Measurements from ENCODE around the gene ELMO2.

The ELMO2 gene

DNA sequence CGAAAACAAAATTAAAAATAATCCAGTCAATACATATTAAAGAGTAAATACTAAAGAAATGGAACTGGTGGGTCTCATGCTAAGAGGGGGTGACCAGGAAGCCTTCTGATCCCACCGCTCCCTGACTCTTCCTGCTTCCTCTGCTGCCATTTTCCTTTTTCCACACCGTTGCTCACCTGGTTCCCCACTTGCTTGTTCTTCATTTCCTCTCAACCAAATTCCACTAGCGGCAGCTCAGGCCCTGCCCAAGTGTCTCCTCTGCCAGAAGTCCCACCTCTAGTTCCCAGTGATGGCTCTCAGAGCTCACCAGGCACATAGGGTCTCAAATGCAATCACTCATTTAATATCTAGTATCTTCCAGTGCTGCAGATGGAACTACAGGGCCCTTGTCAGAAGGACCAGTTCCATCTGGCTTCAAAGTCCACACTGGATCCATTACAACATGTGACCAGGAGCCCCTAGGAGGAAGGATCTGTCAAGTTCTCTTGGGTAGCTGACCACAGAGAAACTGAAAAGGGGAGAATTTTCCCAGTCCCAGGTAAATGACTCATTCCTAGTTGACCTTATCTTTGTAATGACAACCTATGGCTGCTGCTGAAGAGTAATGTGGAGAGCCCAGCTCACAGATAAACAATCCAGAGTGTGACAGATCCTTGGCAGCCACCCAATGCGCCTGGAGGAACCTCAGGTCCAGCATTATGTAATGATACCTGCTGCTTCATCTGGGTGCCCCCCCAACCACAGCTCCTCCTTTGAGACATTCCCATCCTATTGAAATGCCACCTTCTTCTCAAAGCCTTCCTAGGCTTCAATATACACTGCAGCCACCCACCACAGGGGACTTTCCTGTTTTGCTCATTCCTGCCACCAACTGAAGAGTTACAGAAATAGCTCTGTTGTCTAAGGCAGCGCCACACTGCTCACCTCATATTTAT lies 38.2 kb downstream of the ELMO2 start:
- peak; percentile 29 for DNase-seq (ENCODE audit: low read depth)

DNA sequence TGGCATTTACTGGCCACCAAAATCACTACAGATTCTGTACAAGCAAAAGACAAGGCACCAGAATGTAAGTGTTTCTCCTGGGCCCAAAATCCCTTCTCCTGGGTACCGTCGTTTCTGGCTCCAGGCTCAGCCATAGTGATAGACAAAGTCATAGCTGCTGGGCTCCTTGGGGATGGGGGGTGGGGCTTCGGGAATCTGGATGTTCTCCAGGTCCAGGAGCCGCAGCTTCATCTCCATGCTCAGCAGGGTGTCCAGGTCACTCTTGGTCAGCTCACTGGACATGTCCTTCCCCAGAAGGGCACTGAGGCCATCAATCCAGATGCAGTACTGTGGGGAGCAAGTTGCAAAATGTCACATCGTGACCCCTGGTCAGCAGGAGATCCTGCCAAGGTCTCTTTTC lies 39.2 kb downstream of the ELMO2 start:
- no peak for DNase-seq (ENCODE audit: low read depth)

DNA sequence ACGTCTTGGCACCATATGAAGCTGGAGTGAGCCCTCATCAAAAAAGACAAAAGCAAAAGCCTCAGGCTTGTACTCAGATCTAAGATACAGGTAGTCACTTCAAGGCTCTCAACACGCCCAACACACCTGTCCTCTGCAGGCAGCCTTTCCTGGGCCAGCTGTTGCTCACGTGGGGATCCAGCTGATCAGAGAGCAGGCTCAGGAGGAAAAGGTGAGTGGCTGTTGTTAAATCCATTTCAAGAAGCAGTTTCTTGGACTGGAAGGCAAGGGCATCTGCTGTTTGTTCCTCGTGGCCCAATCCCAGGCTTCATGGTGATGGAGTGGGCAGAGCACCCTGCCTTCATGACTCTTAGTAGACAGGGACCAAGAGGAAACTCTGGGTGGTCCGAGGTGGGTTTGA lies 39.6 kb downstream of the ELMO2 start:
- DNase-seq (ENCODE audit: low read depth) = no peak

DNA sequence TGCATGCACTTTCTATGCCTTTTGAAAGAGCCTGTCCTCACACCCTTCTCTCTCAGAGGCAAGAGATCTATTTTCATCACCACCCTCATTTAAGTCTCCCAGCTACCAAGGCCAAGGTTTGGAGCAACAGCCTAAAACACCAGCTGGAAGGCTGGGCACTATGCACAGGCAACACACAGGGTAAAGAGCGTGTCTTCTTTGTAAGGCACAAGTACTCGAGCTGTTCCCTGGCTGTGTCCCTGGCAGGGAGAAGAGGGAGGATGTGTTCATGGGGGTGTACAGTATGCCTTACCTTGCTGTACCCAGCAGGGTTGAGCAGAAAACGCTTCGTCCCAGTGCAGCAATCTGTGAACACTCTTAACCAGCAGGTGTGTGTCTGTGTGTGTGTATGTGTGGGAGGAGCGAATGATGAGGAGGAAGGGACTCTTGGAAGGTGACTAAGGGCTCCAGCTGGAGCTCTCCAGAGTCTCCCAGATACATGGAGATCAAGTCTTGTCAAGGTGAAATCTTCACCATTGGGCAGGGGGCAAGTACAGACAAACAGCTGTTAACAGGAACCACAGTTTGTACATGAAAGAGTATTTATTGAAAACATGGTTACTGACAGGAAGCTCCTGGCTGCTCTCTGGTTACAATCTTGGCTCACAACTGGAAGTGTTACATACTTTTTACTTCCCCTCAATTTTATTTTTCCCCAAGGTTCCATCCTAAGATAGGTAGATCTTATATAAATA lies 40.8 kb downstream of the ELMO2 start:
- DNase-seq (ENCODE audit: low read depth) = no peak

DNA sequence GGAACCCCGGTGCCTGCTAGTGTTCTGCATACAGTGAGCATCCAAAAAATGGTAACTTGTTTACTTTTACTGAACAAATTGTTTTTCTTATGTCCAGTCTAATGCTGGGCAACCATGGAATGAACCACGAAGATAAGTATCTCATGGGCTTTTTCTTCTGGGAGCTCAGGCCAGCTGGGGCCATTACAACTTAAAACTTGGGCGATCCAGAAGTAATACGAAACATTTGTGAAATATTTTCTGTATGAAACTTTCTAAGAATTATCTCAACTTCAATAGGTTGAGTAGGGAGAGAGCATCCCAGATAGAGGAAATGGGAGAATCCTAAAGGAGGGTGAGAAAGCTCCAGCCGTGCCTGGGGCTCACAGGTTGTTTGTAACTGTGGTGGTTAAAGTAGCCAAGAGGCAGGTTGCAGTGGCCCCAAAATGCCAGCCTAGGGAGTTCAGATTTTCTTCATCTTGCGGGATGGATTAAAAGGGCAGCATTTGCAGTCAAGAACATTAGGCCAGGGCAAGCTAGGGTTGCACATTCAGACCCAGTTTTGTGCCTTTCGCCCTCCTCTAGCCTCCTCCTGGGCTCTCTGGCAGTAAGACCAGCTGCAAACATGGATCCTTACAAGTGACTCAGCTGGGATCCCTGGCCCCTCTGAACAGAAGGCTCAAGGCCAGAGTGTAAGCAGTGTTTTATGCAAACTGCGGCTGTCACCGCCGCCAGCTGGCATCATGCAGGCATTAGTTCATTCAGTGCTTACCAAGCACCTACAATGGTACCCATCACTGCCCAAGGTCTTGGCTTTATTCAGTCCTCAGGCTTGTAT lies 41.5 kb downstream of the ELMO2 start:
- DNase-seq (ENCODE audit: low read depth) = no peak

DNA sequence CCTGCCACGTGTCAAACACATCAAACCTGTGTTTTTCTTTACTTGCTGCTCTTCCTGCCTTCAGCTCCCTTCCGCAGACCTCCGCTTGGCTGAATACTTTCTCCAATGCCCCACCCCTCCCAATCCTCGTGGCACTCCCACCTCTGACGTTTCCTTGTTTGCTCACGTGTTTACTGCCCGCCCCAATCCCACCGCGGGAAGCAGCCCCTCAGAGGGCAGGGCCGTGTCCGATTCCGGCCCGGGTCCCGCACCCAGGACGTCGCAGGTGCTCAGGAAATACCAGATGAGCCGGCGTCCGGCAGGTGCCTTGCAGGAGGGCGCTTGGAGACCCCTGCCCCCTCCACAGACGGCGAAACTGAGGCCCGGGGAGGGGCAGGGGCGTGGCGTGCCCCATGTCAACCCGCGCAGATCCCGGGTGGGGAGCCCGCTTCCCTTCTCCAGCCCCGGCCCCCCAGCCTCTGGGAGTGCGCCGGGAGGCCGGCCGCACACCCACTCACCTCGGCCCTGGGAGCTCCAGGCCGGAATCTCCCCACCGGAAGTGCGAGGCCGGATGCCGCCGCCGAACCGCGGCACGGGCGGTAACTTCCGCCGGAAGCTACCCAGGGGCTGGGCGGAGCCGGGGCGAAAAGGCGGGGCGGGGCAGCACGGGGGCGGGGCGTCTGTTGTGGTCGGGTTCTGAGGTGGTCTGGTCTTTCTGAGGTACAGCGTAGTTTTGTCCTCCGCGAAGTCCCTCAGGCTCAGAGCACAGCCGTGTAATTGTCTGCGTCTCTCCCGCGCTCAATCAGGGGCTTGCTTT lies 42.3 kb downstream of the ELMO2 start:
- peak; percentile 92 for DNase-seq (ENCODE audit: low read depth)

DNA sequence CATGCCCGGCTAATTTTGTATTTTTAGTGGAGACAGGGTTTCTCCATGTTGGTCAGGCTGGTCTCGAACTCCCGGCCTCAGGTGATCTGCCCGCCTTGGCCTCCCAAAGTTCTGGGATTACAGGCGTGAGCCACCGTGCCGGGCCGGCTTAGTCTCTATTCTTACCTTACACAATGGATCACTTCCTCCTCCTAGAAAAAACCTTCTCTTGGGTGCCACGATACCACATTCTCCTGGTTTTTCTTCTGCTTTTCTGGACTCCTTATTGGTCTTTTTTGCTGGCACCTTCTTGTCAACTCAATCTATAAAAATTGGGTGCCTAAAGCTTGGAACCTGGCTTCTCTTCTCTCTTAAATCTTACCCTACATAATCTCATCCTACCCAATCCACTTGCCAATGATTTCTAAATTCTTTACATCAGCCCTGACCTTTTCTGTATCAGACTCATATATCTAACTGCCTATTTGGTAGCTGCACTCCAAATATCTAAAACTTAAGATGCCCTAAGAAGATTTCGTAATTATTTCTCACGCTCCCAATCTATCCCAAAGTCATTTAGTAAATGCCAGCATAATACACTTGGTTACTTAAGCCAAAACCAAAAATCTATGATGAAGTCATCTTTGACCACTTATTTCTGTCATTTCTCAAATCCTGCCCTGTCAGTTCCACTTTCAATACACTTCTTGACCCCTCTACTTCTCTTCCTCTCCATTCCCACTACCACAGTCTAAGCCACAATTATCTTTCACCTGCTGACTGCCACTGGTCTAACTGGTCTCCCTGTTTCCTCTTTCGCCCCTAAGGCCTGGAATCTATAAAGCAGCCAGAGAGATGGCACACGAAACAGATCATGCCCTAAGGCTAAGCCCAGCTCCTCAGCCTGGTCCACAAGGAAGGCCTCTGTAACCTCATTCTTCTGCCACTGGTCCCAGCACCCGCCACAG lies 43.2 kb downstream of the ELMO2 start:
- no peak for DNase-seq (ENCODE audit: low read depth)

DNA sequence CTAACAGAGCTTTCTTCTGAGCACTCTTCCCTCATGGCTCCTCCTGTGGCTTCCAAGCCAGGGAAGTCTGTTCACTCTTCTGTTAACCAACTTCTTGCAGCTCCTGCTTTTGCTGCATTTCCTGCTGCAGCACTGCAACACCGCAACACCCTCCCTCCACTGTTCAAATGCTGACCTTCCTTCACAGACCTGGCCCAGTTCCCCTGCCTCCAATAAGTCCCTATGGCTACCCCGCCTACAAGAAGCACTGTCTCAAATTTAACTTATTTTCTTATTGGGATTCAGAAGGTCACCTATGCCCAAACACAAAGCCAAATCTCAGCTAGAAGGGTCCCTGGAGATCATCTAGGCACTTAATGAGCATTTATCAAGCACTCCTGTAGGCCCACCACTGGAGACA lies 44.6 kb downstream of the ELMO2 start:
- no peak for DNase-seq (ENCODE audit: low read depth)

DNA sequence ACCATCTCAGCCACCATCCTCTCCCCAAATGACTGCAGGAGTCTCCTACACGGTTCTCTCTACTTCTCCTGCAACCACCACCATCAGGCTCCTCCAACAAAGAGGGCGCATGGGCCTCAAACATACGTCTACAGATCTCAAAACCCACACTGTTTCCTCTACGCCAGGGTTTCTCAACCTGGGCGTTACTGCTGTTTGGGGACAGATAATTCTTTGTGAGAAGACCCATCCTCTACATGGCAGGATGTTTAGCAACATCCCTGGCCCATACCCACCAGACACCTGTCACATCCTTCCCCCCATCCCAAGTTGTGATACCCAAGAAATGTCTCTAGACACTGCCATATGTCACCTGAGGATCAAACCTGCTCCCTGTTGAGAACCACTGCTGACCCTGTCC lies 45.0 kb downstream of the ELMO2 start:
- DNase-seq (ENCODE audit: low read depth) = no peak

DNA sequence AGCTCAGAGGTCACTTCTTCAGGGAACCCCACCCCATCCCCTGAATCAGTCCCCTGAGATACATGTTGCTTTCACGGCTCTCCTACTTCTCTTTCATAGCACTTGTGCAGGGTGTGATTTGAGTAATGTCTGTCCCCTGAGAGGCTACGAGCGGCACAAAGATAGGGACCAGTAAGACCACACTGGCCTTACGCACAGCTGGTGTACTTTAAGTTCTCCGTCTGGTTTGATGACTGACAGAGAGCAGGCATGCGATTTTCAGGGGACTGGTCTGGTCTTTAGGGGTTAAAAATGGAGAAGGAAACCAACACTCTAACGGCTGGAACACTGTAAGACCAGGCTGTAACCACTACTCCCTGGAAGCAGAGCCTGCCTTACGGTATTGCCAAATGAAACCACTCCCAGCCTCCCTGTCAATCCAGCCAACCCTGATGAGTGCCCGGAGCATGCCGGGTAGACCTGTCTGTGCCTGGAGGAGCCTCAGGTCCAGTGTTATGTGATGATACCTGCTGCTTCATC lies 47.1 kb downstream of the ELMO2 start:
- DNase-seq (ENCODE audit: low read depth) = no peak

DNA sequence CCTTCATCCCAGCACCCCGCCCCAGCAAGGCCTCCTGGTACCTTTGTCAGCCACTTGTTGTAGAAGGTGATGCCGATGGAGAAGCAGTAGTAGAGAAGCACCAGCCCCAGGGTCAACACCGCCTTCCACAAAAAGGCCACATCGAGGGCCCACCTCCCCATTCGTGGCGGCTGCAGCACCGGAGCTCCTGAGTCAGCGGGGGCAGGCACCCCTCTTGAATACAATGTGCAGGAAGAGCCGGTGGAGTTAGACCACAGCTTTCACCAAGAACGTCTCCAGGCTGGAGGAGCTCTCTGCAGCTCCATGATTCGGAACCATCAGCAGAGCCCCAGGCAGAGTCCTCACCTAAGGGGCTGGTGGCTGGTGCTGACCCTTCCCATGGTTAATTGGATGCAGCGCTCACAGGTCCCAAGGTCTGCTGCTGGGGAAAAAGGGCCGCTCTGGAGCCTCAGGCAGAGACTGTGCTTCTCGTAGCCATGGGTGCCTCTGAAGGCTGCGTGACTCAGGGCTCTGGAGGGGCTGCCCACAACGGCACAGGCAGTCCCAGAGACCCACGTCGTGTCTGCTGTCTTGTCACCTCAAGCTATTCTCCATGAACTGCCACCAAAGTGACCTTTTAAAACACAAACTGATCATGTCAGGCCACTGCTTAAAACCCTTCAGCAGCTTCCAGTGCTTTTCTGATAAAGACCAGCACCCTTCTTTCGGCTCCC lies 47.9 kb downstream of the ELMO2 start:
- no peak for DNase-seq (ENCODE audit: low read depth)

DNA sequence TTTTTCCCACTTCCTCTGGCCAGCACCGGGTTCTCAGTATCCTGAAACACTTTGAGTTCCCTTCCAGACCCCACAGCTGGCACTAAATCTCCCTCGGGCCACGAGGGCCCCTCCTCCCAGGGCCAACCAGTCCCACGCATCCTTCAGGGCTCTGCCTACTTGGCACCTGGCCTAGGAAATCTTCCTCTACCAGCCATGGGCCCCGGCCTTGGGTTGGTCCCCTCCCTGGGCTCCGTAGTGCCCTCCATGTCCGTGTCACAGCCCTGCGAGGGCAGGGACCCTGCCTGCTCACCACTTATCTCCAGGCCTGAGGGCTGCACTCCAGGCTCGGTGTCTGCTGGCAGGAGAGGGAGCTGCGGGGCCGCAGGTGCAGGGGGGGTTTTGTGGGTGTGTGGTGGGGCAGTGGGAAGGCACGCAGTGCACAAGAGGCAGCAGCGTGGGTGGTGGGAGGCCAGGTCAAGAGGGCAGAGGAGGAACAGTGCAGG lies 49.3 kb downstream of the ELMO2 start:
- no peak for DNase-seq (ENCODE audit: low read depth)

DNA sequence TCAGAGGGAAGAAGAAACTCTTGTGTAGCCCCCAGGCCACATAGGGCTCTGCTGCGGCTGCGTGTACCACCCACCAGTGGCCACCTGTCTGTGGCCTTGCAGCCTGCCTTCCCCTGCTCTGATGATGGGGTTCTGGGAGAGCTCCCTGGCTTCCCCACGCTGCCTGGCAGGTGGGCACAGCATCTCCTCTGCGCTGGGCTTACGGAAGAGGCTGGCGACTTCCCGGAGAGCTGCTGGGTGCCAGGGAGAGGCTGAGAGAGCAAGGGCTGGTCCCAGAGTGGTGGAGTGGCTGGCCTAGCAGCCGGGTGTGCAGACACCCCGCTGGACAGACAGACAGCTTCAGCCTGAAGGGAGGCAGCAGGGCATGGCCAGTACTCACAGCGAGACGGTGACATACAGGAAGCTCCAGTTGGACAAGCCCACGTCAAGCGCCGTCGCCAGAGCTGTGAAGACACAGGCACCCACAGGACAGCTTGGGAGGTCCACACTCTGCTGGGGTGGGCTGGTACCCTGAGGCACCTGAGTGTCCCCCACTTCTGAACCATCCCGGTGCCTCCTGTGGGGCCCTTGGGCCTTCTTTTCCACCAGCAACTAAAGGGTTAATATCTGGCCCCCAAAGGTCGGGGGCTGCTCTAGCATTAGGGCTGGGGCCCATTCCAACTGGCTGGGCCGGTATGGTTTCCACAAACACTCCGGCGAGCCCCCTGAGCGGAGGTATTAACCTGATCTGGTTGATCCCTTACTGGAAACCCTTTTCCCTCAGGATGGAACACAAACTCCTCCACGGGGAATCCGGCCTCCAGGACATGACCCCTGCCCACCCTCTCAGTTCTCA lies 50.0 kb downstream of the ELMO2 start:
- DNase-seq (ENCODE audit: low read depth) = no peak

DNA sequence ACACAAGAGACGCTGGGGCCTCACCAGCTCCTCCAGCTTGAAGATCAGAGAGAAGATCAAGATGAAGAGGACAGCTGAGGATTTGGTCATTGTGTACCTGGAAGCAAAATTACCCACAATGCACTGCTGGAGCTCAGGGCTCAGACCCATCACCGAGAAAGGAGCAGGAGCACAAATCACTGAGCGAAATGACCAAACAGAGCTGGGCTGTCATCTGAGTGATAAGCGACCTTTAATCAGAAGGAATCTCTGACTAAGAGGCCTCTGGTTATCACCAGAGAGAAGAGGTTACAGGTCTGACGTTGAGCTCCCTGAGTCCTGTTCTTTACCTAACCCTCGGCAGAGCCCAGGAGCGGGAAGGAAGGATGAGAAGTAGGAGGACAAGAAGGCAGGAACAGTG lies 50.6 kb downstream of the ELMO2 start:
- DNase-seq (ENCODE audit: low read depth) = no peak

DNA sequence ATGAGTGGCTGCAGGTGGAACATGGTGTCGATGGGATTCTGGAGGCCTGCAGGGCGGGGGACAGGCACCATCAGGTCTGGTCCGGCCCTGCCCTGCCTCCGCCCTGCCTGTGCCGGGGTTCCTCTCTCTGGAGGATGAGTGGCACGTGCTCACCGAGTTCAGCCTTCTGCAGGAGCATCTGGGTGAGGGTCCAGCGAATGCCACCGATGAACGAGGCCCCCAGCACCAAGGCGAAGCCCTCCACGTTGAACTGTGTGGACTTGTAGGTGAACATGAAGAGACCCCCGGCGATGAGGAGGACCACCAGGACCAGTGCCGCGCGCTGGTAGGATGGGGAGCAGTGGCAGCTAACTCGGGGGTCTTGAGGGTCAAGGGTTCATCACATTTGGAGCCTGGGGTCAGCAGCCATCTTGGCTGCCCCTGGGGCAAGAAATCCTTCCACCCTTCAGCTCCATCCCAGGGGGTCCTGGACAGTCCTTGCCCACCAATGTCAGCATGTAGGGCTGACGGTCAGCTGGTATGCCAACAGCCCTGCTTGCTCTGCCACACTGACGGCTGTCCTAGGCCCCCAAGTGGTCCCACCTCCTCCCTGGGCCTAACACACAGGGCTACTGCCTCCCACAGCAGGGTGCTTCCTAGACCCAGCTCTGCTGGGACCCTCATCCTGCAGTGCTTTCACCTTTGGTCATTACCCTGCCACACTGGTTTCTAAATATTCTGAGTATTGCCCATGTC lies 51.3 kb downstream of the ELMO2 start:
- no peak for DNase-seq (ENCODE audit: low read depth)

DNA sequence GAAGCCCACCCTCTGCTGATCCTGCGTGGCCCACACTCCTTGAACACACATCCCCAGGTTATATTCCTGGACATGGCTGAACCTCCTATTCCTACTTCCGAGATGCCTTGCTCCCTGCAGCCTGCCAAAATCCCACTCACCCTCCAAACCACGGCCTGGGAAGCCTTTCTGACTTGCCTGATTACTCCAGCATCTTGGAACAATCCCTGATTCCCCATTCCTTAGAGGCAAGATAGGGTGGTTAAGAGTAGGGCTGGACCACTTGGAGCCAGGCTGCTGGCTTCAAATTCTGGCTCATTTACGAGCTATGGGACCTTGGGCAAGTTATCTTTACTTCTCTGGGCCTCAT lies 52.2 kb downstream of the ELMO2 start:
- no peak for DNase-seq (ENCODE audit: low read depth)

DNA sequence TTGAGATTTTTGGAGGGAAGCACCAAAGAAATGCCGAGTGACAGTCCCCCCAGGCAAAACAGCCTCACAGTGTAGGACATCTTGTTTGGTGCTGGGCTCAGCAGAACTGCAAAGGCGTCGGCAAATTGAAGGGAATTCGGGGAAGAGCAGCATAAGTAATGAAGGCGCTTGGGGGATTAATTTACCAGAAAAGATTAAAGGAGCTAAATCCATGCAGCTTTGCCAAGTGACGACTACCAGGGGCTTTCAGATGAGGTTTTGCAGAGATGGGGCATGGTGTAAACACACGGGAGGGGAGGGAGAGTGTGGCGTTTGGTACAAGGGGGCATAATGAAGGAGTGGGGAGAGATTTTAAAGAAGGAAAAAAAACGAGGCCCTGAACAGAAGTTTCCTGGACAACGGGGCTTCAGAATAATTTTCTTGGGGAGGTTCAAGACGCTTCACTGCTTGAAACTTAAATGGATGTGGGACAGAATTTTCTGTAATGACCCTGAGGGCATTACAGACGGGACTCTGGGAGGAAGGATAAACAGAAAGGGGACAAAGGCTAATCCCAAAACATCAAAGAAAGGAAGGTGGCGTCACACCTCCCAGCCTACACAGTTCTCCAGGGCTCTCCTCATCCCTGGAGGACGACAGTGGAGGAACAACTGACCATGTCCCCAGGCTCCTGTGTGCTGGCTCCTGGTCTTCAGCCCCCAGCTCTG lies 52.8 kb downstream of the ELMO2 start:
- DNase-seq (ENCODE audit: low read depth) = no peak

All from iris pigment epithelial cell (primary cell).